ENCODE measurements around the gene SPIRE2. TPM values are rescaled to one million over a fixed set of nuclear protein-coding genes. Genes with fewer than 3 reads are reported as not detected.
"Not testable (repeated sequence)": the region's sequence is repeated elsewhere in the genome, so short reads cannot be mapped to it uniquely, and the experiment has no call there.

The SPIRE2 gene
- total RNA-seq, 1 experiment from 2014 or later = 3.8 TPM

DNA sequence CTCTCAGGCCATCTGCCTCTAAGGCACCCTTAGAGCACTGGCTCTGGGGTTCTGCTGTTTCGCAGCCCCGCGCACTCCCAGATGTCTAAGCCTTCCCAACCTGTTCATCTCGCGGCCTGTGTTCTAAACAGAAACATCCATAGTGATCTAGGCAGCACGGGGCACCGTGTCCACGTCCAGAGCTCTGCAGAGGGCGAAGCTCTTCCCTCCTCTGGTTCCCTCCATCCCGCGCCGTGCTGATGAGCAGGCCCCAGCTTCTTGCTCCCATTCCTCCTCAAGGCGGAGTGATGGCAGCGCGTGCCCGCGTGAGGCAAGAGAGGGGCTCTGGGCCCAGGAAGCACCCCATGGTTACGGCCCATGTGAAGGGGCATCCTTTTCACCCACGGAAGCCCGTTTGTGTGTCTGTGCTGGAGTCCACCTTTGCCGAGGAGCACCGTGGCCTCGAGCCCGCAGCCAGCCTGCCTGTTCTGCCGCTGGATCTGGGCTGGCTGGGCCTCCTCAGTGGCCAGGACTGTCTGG is 3.6 kb downstream of the SPIRE2 start:
- no peak overlapping the region for H3K27ac Mint-ChIP-seq (ENCODE audit: low read depth, unreplicated experiment)

DNA sequence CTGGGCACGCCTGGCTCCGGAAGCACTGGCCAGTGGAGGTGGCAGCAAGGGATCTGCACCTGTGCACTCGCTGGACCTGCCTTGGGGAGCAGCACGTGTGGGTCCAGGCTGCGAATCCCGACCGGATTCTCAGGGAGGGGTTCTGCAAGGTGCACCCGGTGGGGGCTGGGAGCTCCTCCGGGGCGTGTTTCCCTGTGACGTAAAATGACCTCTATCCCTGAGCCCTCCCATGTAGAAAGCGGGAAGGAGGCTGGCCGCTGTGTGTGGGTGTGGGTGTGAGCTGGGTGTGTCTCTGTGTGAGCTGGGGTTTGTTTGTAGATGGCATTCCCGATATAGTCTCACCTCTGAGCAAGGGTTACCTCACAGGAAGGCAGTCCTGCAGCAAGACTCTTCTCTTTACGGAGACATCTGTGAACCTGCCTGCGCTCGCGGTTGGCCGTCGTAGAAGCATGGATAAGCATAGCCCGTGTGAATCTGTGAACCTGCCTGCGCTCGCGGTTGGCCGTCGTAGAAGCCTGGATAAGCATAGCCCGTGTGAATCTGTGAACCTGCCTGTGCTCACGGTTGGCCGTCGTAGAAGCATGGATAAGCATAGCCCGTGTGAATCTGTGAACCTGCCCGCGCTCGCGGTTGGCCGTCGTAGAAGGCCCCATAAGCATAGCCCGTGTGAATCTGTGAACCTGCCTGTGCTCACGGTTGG is 5.5 kb downstream of the SPIRE2 start:
- H3K4me3 Mint-ChIP-seq (ENCODE audit: unreplicated experiment); intact Hi-C loops (cut with micrococcal nuclease); H3K9me3 Mint-ChIP-seq (ENCODE audit: unreplicated experiment); H3K27ac Mint-ChIP-seq (ENCODE audit: low read depth, unreplicated experiment); H3K36me3 Mint-ChIP-seq (ENCODE audit: insufficient read depth, unreplicated experiment); H3K27me3 Mint-ChIP-seq (ENCODE audit: insufficient read depth, unreplicated experiment); BruUV-seq (replicated peaks); POLR2A ChIA-PET; DNase-seq (ENCODE audit: unreplicated experiment); H3K4me1 Mint-ChIP-seq (ENCODE audit: insufficient read depth, unreplicated experiment): not testable (repeated sequence)
- CTCF ChIA-PET = interaction anchor here (1.0 kb wide), 1 partner anchor 27 kb away, joined by 3 read pairs; no protein-coding TSS in a partner anchor

More for the DNA sequence above, 3.6 kb downstream of the SPIRE2 start:
- CTCF ChIA-PET = interaction anchor here (1.5 kb wide), 1 partner anchor 29 kb away, joined by 4 read pairs; no protein-coding TSS in a partner anchor
- no TSS peak for BruUV-seq (replicated peaks)
- TF ChIP-seq, protein P1, sequence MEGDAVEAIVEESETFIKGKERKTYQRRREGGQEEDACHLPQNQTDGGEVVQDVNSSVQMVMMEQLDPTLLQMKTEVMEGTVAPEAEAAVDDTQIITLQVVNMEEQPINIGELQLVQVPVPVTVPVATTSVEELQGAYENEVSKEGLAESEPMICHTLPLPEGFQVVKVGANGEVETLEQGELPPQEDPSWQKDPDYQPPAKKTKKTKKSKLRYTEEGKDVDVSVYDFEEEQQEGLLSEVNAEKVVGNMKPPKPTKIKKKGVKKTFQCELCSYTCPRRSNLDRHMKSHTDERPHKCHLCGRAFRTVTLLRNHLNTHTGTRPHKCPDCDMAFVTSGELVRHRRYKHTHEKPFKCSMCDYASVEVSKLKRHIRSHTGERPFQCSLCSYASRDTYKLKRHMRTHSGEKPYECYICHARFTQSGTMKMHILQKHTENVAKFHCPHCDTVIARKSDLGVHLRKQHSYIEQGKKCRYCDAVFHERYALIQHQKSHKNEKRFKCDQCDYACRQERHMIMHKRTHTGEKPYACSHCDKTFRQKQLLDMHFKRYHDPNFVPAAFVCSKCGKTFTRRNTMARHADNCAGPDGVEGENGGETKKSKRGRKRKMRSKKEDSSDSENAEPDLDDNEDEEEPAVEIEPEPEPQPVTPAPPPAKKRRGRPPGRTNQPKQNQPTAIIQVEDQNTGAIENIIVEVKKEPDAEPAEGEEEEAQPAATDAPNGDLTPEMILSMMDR (IDR thresholded peaks at IDR 0.05; ENCODE audit: unreplicated experiment) = no peak
- POLR2A ChIA-PET = no interaction called here
- H3K9me3 Mint-ChIP-seq (ENCODE audit: unreplicated experiment) = no peaks in the 10 kb centered on the region
- H3K4me1 Mint-ChIP-seq (ENCODE audit: insufficient read depth, unreplicated experiment) = no peaks in the 10 kb centered on the region
- DNase-seq (ENCODE audit: unreplicated experiment) = no peak
- no peak overlapping the region for H3K4me3 Mint-ChIP-seq (ENCODE audit: unreplicated experiment)
- intact Hi-C loops (cut with micrococcal nuclease) = no loop called here
- H3K36me3 Mint-ChIP-seq (ENCODE audit: insufficient read depth, unreplicated experiment) = no peaks in the 10 kb centered on the region
- no peaks in the 10 kb centered on the region for H3K27me3 Mint-ChIP-seq (ENCODE audit: insufficient read depth, unreplicated experiment)

- H3K9me3 Mint-ChIP-seq (ENCODE audit: unreplicated experiment); intact Hi-C loops (cut with micrococcal nuclease); BruUV-seq (replicated peaks); H3K27me3 Mint-ChIP-seq (ENCODE audit: insufficient read depth, unreplicated experiment); H3K4me3 Mint-ChIP-seq (ENCODE audit: unreplicated experiment); H3K36me3 Mint-ChIP-seq (ENCODE audit: insufficient read depth, unreplicated experiment); DNase-seq (ENCODE audit: unreplicated experiment); CTCF ChIA-PET; H3K27ac Mint-ChIP-seq (ENCODE audit: low read depth, unreplicated experiment); H3K4me1 Mint-ChIP-seq (ENCODE audit: insufficient read depth, unreplicated experiment): not testable (repeated sequence)
- POLR2A ChIA-PET = interaction anchor here (0.6 kb wide), 1 partner anchor 146 kb away, joined by 3 read pairs; no protein-coding TSS in a partner anchor
Measured at GRCh38 chr16:89834813-89835363, 6.6 kb downstream of the SPIRE2 start.

DNA sequence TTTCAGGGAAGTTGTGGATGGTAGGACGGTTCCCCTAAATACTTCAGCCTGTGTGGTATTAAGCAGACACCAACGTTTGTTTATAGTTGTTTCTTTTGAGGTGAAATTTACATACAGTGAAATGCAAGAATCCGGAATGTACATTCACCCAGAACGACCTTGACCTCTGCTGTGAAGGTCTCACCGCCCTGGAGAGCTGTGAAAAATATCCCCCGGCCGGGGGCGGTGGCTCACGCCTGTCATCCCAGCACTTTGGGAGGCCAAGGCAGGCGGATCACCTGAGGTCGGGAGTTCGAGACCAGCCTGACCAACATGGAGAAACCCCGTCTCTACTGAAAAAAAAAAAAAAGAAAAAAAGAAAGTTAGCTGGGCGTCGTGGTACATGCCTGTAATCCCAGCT is 8.2 kb downstream of the SPIRE2 start:
- DNase-seq (ENCODE audit: unreplicated experiment); POLR2A ChIA-PET; H3K4me1 Mint-ChIP-seq (ENCODE audit: insufficient read depth, unreplicated experiment); BruUV-seq (replicated peaks); H3K9me3 Mint-ChIP-seq (ENCODE audit: unreplicated experiment); intact Hi-C loops (cut with micrococcal nuclease); H3K4me3 Mint-ChIP-seq (ENCODE audit: unreplicated experiment); H3K27ac Mint-ChIP-seq (ENCODE audit: low read depth, unreplicated experiment); H3K36me3 Mint-ChIP-seq (ENCODE audit: insufficient read depth, unreplicated experiment); H3K27me3 Mint-ChIP-seq (ENCODE audit: insufficient read depth, unreplicated experiment): not testable (repeated sequence)
- CTCF ChIA-PET = interaction anchor here (0.6 to 2.1 kb wide), 2 partner anchors 24 to 383 kb away, joined by 3 to 5 read pairs; no protein-coding TSS in a partner anchor

DNA sequence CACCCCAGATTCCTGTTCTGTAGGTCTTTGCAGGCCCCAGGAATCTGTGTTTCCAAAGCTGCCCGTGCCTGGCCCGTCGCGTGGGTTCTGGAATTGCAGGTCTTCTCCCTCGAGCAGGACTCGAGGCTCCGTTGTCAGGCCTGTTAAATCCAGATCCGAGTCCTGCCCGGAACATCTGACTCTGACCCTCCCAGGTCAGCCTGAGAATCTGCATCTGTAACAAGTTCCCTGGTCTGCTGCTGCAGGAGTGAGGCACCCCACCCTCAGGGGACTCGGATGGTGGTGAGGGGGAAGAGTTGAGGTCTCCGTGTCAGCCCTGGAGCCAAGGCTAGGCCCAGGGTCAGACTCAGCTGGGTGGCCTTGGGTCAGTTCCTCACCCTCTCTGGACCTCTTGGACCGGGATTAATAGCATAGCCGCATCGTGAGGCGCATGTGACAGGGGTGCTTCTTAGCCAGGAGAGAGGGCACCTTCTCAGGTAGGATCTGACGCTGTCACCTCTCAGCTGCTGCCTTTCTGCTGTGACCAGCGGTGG is 8.8 kb downstream of the SPIRE2 start:
- no peaks in the 10 kb centered on the region for H3K27me3 Mint-ChIP-seq (ENCODE audit: insufficient read depth, unreplicated experiment)
- H3K36me3 Mint-ChIP-seq (ENCODE audit: insufficient read depth, unreplicated experiment) = no peaks in the 10 kb centered on the region
- no TSS peak for BruUV-seq (replicated peaks)
- intact Hi-C loops (cut with micrococcal nuclease) = no loop called here
- H3K27ac Mint-ChIP-seq (ENCODE audit: low read depth, unreplicated experiment) = no peak overlapping the region
- ChIA-PET POLR2A (no interaction called here), CTCF (interaction anchor here (0.6 to 2.1 kb wide), 3 partner anchors 23 to 384 kb away, joined by 3 to 6 read pairs (median 5); no protein-coding TSS in a partner anchor)
- no peak for DNase-seq (ENCODE audit: unreplicated experiment)
- H3K4me1 Mint-ChIP-seq (ENCODE audit: insufficient read depth, unreplicated experiment) = no peaks in the 10 kb centered on the region
- no peaks in the 10 kb centered on the region for H3K9me3 Mint-ChIP-seq (ENCODE audit: unreplicated experiment)
- TF ChIP-seq, protein P1 (IDR thresholded peaks at IDR 0.05; ENCODE audit: unreplicated experiment) = no peak
- H3K4me3 Mint-ChIP-seq (ENCODE audit: unreplicated experiment) = no peak overlapping the region

All from MCF 10A (cell line).